Colonic mucosa (tissue), 4 donors: ENCODE results near the gene CSF1R. TPM values are rescaled to one million over a fixed set of nuclear protein-coding genes. Genes with fewer than 3 reads are reported as not detected.
"Not testable (repeated sequence)": the region's sequence is repeated elsewhere in the genome, so short reads cannot be mapped to it uniquely, and the experiment has no call there.

Experiments
- DNase-seq: peaks from one replicate; pipeline ENCODE4 v3.0.0-alpha.2; 2020
- H3K27ac ChIP-seq: fragments of 200-600 bp; one replicate; pipeline ENCODE4 v1.8.0; 2021
- H3K27me3 ChIP-seq: fragments of 200-600 bp; one replicate; pipeline ENCODE4 v1.8.0; 2021
- H3K36me3 ChIP-seq: fragments of 200-600 bp; one replicate; pipeline ENCODE4 v1.8.0; 2021
- H3K4me1 ChIP-seq: fragments of 200-600 bp; one replicate; pipeline ENCODE4 v1.8.0; 2021; ENCODE audit warnings: mild to moderate bottlenecking
- H3K4me3 ChIP-seq: fragments of 200-600 bp; one replicate; pipeline ENCODE4 v1.8.0; 2021
- H3K9ac ChIP-seq, 2 donors: one replicate each; pipeline ENCODE4 v1.7.0; 2013; ENCODE audit warnings: control low read depth in 2 of 2, low read depth in 2 of 2, low read length in 2 of 2
- H3K9me3 ChIP-seq: fragments of 200-600 bp; one replicate; pipeline ENCODE4 v1.8.0; 2021
- intact Hi-C: fragments of 100-400 bp; cut with DNase I; formaldehyde crosslinking; loops from one replicate; pipeline ENCODE4 v1.14.1; 2022
- total RNA-seq, 2 donors: library from RNA; stranded (reverse); fragmentation: NEBNext Ultra II Directional in 1 of 2; extraction: Animal tissue kit (Norgen Biotek cat#: 25700) in 1 of 2; gene quantifications; one replicate each; pipeline ENCODE4 v1.2.1, GENCODE V29; 2021
- TF ChIP-seq, protein P1 (sequence below): fragments of 200-600 bp; IDR thresholded peaks from one replicate; pipeline ENCODE4 v1.8.0; 2022; ENCODE audit warnings: antibody characterized with exemption, mild to moderate bottlenecking
- donor health status: healthy.
- donor health status: DM: no; HTN: no; CAD: no.
- donor health status: DM: no; HTN: no; CAD: no.

The CSF1R gene
- total RNA-seq, 2 donors from 2014 or later, result 7.2 to 26.1 TPM

DNA sequence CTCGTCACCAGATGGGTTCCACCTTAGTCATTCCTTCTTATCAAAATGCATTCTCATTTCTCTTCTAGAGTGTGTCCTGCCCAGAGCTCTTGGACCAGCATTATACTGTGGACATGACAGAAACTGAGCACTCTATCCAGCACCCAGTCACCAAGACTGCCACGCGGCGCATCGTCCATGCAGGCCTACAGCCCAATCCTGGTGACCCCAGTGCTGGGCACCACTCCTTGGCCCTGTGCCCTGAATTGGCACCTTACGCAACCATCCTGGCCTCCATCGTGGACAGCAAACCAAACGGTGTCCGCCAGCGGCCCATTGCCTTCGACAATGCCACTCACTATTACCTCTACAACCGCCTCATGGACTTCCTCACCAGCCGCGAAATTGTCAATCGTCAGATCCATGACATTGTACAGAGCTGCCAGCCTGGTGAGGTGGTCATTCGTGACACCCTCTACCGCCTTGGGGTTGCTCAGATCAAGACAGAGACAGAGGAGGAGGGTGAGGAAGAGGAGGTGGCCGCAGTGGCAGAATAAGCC is 34.6 kb downstream of the CSF1R start:
- no peak for DNase-seq
- Histone ChIP-seq H3K27ac (no peak overlapping the region), H3K36me3 (peaks cover 21% of the 10 kb centered on the region), H3K9ac (no peak overlapping the region), H3K4me3 (no peak overlapping the region), H3K27me3 (no peaks in the 10 kb centered on the region), H3K9me3 (no peaks in the 10 kb centered on the region), H3K4me1 (no peaks in the 10 kb centered on the region)
- intact Hi-C loops, result no loop called here
- TF ChIP-seq, protein P1, sequence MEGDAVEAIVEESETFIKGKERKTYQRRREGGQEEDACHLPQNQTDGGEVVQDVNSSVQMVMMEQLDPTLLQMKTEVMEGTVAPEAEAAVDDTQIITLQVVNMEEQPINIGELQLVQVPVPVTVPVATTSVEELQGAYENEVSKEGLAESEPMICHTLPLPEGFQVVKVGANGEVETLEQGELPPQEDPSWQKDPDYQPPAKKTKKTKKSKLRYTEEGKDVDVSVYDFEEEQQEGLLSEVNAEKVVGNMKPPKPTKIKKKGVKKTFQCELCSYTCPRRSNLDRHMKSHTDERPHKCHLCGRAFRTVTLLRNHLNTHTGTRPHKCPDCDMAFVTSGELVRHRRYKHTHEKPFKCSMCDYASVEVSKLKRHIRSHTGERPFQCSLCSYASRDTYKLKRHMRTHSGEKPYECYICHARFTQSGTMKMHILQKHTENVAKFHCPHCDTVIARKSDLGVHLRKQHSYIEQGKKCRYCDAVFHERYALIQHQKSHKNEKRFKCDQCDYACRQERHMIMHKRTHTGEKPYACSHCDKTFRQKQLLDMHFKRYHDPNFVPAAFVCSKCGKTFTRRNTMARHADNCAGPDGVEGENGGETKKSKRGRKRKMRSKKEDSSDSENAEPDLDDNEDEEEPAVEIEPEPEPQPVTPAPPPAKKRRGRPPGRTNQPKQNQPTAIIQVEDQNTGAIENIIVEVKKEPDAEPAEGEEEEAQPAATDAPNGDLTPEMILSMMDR, result no peak

DNA sequence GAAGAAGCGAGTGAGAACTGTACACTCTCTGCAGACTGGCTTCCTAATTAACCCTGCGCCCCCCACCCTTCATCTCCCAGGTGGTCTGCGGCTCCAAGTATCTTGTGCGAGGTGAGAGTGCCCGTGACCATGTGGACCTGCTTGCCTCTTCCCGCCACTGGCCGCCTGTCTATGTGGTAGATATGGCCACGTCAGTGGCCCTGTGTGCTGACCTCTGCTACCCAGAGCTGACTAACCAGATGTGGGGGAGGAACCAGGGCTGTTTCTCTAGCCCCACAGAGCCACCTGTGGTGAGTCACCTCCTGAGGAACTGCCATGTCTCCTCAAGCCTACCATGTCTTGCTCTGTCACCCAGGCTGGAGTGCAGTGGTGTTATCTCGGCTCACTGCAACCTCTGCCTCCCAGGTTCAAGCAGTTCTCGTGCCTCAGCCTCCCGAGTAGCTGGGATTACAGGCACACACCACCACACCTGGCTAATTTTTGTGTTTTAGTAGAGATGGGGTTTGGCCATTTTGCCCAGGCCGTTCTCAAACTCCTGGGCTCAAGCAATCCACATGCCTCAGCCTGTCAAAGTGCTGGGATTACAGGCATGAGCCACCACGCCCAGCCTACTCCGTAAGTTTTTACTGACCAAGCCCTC is 36.1 kb downstream of the CSF1R start:
- H3K4me1 ChIP-seq, H3K27me3 ChIP-seq, intact Hi-C loops, DNase-seq, H3K9ac ChIP-seq, H3K4me3 ChIP-seq, H3K27ac ChIP-seq, H3K9me3 ChIP-seq: not testable (repeated sequence)
- peaks cover 21% of the 10 kb centered on the region for H3K36me3 ChIP-seq

DNA sequence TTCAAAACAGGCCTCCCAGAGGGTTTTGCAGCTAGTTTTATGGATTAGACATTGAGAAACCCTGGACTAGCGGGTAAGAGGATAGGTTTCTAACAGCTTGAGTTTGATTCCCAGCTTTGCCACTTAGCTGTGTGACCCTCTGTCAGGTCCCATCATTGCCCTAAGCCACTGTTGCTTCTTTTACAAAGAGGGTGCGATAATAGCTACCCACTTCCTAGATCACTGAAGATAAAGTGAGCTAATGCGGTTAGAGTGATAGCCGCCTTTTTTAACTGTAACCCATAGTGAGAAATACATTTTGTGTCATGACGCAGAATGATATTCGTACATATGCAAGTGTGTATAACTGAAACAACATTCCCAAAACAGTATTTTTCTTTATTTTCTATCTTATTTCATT is 40.3 kb downstream of the CSF1R start:
- Histone ChIP-seq H3K9ac (no peak overlapping the region), H3K27me3 (no peaks in the 10 kb centered on the region), H3K27ac (no peak overlapping the region), H3K36me3 (peaks cover 14% of the 10 kb centered on the region), H3K4me1 (no peaks in the 10 kb centered on the region), H3K4me3 (no peak overlapping the region), H3K9me3 (no peaks in the 10 kb centered on the region)
- TF ChIP-seq, protein P1, result no peak
- DNase-seq, result no peak
- intact Hi-C loops, result no loop called here

DNA sequence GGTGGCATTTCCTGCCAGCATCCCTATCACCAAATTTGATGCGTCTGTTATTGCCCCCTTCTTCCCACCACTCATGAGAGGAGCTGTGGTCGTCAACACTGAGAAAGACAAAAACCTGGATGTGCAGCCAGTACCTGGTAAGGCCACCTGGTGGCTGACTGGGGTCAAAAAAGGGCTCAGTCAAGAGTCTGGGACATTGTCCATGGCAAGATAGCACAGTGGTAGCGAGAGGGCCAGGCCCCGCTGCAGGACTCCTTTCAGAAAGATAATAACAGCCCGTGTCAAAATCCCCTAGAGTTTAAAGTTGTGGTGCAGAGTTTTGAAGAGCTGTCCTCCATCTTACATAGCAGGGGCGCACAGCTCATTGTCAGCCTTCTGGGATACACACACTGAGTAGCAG is 40.8 kb downstream of the CSF1R start:
- no peak for DNase-seq
- intact Hi-C loops, result no loop called here
- no peaks in the 10 kb centered on the region for H3K27me3 ChIP-seq
- peaks cover 15% of the 10 kb centered on the region for H3K36me3 ChIP-seq
- no peak overlapping the region for H3K27ac ChIP-seq
- TF ChIP-seq, protein P1, result no peak
- H3K4me1 ChIP-seq, result no peaks in the 10 kb centered on the region
- no peak overlapping the region for H3K9ac ChIP-seq
- H3K4me3 ChIP-seq, result no peak overlapping the region
- H3K9me3 ChIP-seq, result no peaks in the 10 kb centered on the region

DNA sequence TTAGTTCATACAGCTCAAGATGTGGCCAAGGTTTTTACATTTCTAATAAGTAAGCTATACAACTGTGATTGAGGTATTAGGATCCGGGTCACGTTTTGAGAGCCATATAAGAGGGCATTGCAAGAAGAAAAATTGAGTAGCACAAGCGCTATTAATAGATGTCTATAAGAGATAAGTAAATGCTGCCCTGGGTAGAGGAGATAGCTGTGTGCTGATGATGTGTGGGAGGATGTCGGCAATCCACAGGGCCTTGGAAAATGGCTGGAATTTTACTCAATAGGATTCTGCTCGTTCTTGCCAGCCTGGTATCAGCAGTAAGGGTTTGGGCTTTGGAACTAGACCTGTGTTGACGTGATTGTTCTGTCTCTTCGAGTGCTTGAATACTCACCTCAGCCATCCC is 41.6 kb downstream of the CSF1R start:
- H3K4me1 ChIP-seq, result no peaks in the 10 kb centered on the region
- H3K9me3 ChIP-seq, result no peaks in the 10 kb centered on the region
- no peak for DNase-seq
- H3K36me3 ChIP-seq, result peaks cover 16% of the 10 kb centered on the region
- intact Hi-C loops, result no loop called here
- H3K27me3 ChIP-seq, result no peaks in the 10 kb centered on the region
- no peak overlapping the region for H3K27ac ChIP-seq
- no peak overlapping the region for H3K9ac ChIP-seq
- no peak overlapping the region for H3K4me3 ChIP-seq
- TF ChIP-seq, protein P1, result no peak

DNA sequence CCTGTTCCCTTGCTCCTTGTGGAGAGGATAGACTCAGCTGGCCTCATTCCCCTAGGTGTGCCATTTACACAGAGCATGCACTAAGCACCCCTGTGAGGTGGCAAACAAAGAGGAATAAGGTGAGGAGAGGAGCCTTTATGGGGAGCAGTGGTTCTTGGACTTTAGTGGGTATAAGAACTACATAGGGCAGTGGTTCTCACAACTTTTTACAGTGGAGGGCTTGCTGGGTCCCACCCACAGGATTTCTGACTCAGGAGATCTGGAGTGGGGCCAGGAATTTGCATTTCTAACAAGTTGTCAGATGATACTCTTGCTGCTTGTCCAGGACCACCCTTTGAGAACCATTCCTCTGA is 42.0 kb downstream of the CSF1R start:
- intact Hi-C loops, result no loop called here
- Histone ChIP-seq H3K36me3 (peaks cover 16% of the 10 kb centered on the region), H3K27ac (peak overlapping the region; percentile 53), H3K4me3 (no peak overlapping the region), H3K9me3 (no peaks in the 10 kb centered on the region), H3K9ac (no peak overlapping the region), H3K4me1 (no peaks in the 10 kb centered on the region), H3K27me3 (no peaks in the 10 kb centered on the region)
- DNase-seq, result no peak
- TF ChIP-seq, protein P1, result no peak
